NCI-H774 (cell line): Measurements from ENCODE around the gene A1BG.
"Not testable (repeated sequence)": the region's sequence is repeated elsewhere in the genome, so short reads cannot be mapped to it uniquely, and the experiment has no call there.

Source experiments
- DNase-seq: peaks from one replicate; lab custom pipeline; 2025; lab: John Stamatoyannopoulos, UW

The A1BG gene

GRCh38 chr19:58336216-58336615 is 17.1 kb downstream of the A1BG start:
- DNase-seq = no peak

- DNase-seq = no peak
Measured at GRCh38 chr19:58335630-58336029, 17.7 kb downstream of the A1BG start.

GRCh38 chr19:58334691-58335249 is 18.5 kb downstream of the A1BG start:
- no peak for DNase-seq

GRCh38 chr19:58332697-58333096 is 20.6 kb downstream of the A1BG start:
- no peak for DNase-seq

- no peak for DNase-seq
Measured at GRCh38 chr19:58330458-58330857, 22.8 kb downstream of the A1BG start.

- DNase-seq = no peak
Measured at GRCh38 chr19:58328999-58329398, 24.3 kb downstream of the A1BG start.

GRCh38 chr19:58326914-58327726 is 26.2 kb downstream of the A1BG start, which contains the start of gene ZSCAN22:
Gene ZSCAN22, plus strand, starts transcription at chr19:58326994. Its CDS starts 7,809 bp downstream, at chr19:58334803.
- DNase-seq = peak; percentile 93

- no peak for DNase-seq
Measured at GRCh38 chr19:58326501-58326913, 26.8 kb downstream of the A1BG start.

- DNase-seq = peak; percentile 22
Measured at GRCh38 chr19:58325311-58326022, 27.8 kb downstream of the A1BG start.

GRCh38 chr19:58319241-58319640 is 34.1 kb downstream of the A1BG start:
- no peak for DNase-seq

- DNase-seq = no peak
Measured at GRCh38 chr19:58318297-58318696, 35.0 kb downstream of the A1BG start.

GRCh38 chr19:58317476-58318072 is 35.7 kb downstream of the A1BG start:
- DNase-seq = no peak

- no peak for DNase-seq
Measured at GRCh38 chr19:58315580-58315979, 37.7 kb downstream of the A1BG start.

GRCh38 chr19:58311345-58311865 is 41.9 kb downstream of the A1BG start:
- no peak for DNase-seq

- DNase-seq = not testable (repeated sequence)
Measured at GRCh38 chr19:58310685-58311084, 42.6 kb downstream of the A1BG start.

- no peak for DNase-seq
Measured at GRCh38 chr19:58307736-58308135, 45.6 kb downstream of the A1BG start.

- no peak for DNase-seq
Measured at GRCh38 chr19:58305932-58306323, 47.4 kb downstream of the A1BG start.

- DNase-seq = peak; percentile 98
Measured at GRCh38 chr19:58305065-58305931, 48.0 kb downstream of the A1BG start, which contains the start of gene ERVK3-1. Gene ERVK3-1, plus strand, starts transcription at chr19:58305377. Its CDS starts 6,792 bp downstream, at chr19:58312169.

- no peak for DNase-seq
Measured at GRCh38 chr19:58304748-58305064, 48.6 kb downstream of the A1BG start.

- no peak for DNase-seq
Measured at GRCh38 chr19:58304255-58304654, 49.0 kb downstream of the A1BG start.

GRCh38 chr19:58300620-58301019 is 52.7 kb downstream of the A1BG start:
- no peak for DNase-seq
